Kidney epithelial cell (primary cell): Measurements from ENCODE around the gene GPR149. TPM values are rescaled to one million over a fixed set of nuclear protein-coding genes. Genes with fewer than 3 reads are reported as not detected.

ENCODE experiments used
- DNase-seq: peaks from one replicate; pipeline ENCODE4 v3.0.0-alpha.2; 2010; ENCODE audit warnings: low read depth
- H3K27me3 ChIP-seq: 2 replicates; pipeline ENCODE4 v1.6.0; 2011; ENCODE audit warnings: low read length; ENCODE audit not compliant: control insufficient read depth, insufficient read depth
- H3K36me3 ChIP-seq: 2 replicates; pipeline ENCODE4 v1.5.1; 2011; ENCODE audit warnings: low read length; ENCODE audit not compliant: control insufficient read depth, insufficient read depth
- H3K4me3 ChIP-seq: 2 replicates; pipeline ENCODE4 v1.5.1; 2011; ENCODE audit warnings: low read depth, mild to moderate bottlenecking, control low read depth, low read length
- CTCF ChIP-seq: IDR thresholded peaks from 2 replicates; pipeline ENCODE4 v1.5.1; 2011; ENCODE audit warnings: mild to moderate bottlenecking, moderate library complexity, low read length, control low read depth, inconsistent platforms; ENCODE audit not compliant: insufficient read depth, poor library complexity, severe bottlenecking
- total RNA-seq: library from RNA; depleted of rRNA; stranded (reverse); fragments of >200 nt; gene quantifications from 2 replicates; pipeline ENCODE4 v1.2.3, GENCODE V29; 2015

Gene GPR149
- total RNA-seq, 1 donor from 2014 or later = not detected

- Histone ChIP-seq H3K27me3 (no peaks in the 10 kb centered on the region), H3K36me3 (no peaks in the 10 kb centered on the region), H3K4me3 (no peak overlapping the region)
- no peak for DNase-seq
- no peak for TF ChIP-seq CTCF
Observed at GRCh38 chr3:154294016-154294415, 136.0 kb downstream of the GPR149 start.

DNA sequence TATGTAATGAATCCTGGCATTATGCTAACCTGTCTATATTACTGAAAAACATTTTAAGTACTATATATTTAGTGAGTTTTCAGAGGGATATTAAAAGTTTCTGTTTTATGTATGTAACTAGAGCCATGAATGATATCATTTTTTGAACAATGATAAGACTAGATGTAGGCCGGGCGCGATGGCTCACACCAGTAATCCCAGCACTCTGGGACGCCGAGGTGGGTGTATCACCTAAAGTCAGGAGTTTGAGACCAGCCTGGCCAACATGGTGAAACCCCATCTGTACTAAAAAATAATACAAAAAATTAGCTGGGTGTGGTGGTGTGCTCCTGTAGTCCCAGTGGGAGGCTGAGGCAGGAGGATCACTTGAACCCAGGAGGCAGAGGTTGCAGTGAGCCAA, 139.8 kb downstream of the GPR149 start:
- no peak overlapping the region for H3K4me3 ChIP-seq
- TF ChIP-seq CTCF = no peak
- no peaks in the 10 kb centered on the region for H3K27me3 ChIP-seq
- H3K36me3 ChIP-seq = peaks cover 1% of the 10 kb centered on the region
- DNase-seq = no peak

Other genes with a start within 250 kb of the GPR149 start
- 49.8 and 64.3 TPM in 2 replicates for gene DHX36, start 105.7 kb downstream of the GPR149 start, total RNA-seq